GM13976 (cell line): ENCODE measurements around the gene COMMD1.

Source experiments
- DNase-seq: peaks from one replicate; pipeline ENCODE4 v3.0.0; 2012; ENCODE audit warnings: low spot score
- CTCF ChIP-seq: IDR thresholded peaks from 2 replicates; pipeline ENCODE4 v1.5.1; 2012; ENCODE audit warnings: borderline replicate concordance, mild to moderate bottlenecking; ENCODE audit not compliant: insufficient read depth; ENCODE audit errors: extremely low read depth, missing control alignments, control extremely low read depth
- in situ Hi-C: fragments of 300-500 bp; cut with MboI; formaldehyde crosslinking; loops from one replicate; pipeline ENCODE4 v1.12.0; 2022; ENCODE audit warnings: low sequenced_read_pairs, mixed read lengths, inconsistent platforms; ENCODE audit not compliant: unreplicated experiment

COMMD1 gene

GRCh38 chr2:62050456-62051045, 145.1 kb downstream of the COMMD1 start:
- in situ Hi-C loops: no loop called here
- DNase-seq: no peak
- TF ChIP-seq CTCF: no peak

GRCh38 chr2:62054029-62054791, 148.7 kb downstream of the COMMD1 start:
- no peak for TF ChIP-seq CTCF
- no peak for DNase-seq
- in situ Hi-C loops: no loop called here

GRCh38 chr2:62054916-62055450, 149.5 kb downstream of the COMMD1 start:
- no peak for DNase-seq
- TF ChIP-seq CTCF: no peak
- in situ Hi-C loops: no loop called here

- in situ Hi-C loops: no loop called here
- DNase-seq: no peak
- TF ChIP-seq CTCF: no peak
Measured at GRCh38 chr2:62055724-62056336, 150.4 kb downstream of the COMMD1 start.

GRCh38 chr2:62056341-62056740, 150.9 kb downstream of the COMMD1 start:
- TF ChIP-seq CTCF: no peak
- DNase-seq: no peak
- in situ Hi-C loops: no loop called here

- no peak for DNase-seq
- TF ChIP-seq CTCF: no peak
- in situ Hi-C loops: no loop called here
Measured at GRCh38 chr2:62065243-62065642, 159.8 kb downstream of the COMMD1 start.
